Measurements from ENCODE around the gene EDA. TPM values are rescaled to one million over a fixed set of nuclear protein-coding genes. Genes with fewer than 3 reads are reported as not detected.

EDA gene
- polyA plus RNA-seq, 2 donors = 0.57 to 0.92 TPM

DNA sequence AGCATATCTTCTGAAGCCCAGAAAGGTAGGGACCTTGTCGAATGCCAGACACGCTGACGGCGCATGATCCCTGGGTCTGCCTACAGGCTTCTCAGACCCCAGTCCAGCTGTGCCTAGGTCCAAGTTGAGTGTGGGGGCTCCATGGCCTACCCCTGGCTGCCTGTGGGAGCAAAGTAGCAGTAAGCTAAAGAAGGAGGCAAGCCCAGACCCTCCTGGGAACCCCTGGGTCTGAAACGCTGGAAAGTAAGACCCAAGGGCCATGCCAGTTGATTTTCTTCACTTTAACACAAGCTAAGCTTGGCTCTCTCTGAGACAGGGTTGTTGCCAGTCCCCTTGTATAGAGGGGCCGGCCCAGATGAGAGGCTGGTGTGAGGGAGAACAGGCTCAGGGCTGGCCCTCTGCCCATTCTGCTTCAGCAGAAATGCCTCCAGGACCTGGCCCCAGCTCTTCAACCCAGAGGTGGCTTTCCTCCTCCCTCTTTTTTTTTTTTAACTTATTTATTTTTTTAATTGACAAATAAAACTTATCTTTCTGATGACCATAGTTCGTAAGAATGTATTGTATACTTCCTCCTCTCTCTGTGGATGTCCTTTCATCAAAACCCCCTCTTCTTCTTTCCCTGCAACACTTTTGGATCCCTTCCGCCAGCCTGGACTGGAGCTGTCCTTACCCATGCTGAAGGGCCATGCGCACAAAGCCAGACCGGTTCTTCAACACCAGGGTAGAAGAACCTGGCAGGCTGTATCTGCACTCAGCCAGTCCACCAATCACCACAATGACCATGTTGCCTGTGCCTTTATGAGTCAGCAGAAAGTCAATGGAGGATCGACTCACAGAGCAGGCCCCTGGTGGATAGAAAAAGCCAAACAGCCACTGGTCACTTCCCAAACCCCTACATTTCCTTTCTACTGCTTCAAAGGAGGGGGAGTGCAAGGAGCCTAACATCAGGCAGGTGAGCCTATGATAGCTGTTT, 426.8 kb downstream of the EDA start:
- no peak overlapping the region for H3K27ac ChIP-seq (ENCODE audit: low read depth in 2 of 2, low read length in 1 of 2)
- WGBS, 2 donors = 68 to 80% methylated on average over 11 of the region's 11 CpGs
- H3K36me3 ChIP-seq (ENCODE audit: control insufficient read depth in 2 of 2, insufficient read depth in 2 of 2, low read length in 1 of 2) = no peaks in the 10 kb centered on the region
- H3K27me3 ChIP-seq (ENCODE audit: control insufficient read depth in 1 of 2, insufficient read depth in 2 of 2, low read length in 2 of 2) = peaks cover 0 to 4% of the 10 kb centered on the region in 2 donors
- H3K4me3 ChIP-seq (ENCODE audit: low read depth in 1 of 2, low read length in 2 of 2) = no peak overlapping the region
- H3K9me3 ChIP-seq (ENCODE audit: control insufficient read depth in 2 of 2, insufficient read depth in 1 of 2, low read depth in 1 of 2, low read length in 1 of 2) = no peaks in the 10 kb centered on the region
- peaks cover 0 to 8% of the 10 kb centered on the region in 2 donors for H3K4me1 ChIP-seq (ENCODE audit: control insufficient read depth in 2 of 2, insufficient read depth in 2 of 2, low read length in 1 of 2)

DNA sequence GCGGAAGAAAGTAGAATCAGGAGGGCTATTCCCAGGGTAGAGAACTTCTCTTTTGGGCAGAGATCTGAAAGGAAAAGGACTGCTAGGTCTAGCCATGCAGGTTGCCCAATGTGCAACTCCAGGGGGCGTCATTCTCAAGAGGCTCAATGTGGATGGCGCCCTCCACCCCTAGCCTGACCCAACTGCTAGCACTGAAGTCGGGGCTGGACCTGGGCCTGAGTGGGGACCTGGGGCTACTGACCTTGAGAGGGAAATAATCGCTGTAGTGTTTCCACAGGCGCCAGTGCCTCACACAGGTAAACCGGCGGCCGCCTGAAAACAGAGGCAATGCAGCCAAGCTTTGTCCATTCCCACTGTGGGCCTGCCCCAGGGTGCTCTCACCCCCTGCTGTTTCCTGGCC, 427.8 kb downstream of the EDA start:
- Histone ChIP-seq H3K4me1 (ENCODE audit: control insufficient read depth in 2 of 2, insufficient read depth in 2 of 2, low read length in 1 of 2) (peaks cover 0 to 8% of the 10 kb centered on the region in 2 donors), H3K9me3 (ENCODE audit: control insufficient read depth in 2 of 2, insufficient read depth in 1 of 2, low read depth in 1 of 2, low read length in 1 of 2) (no peaks in the 10 kb centered on the region), H3K27ac (ENCODE audit: low read depth in 2 of 2, low read length in 1 of 2) (no peak overlapping the region), H3K4me3 (ENCODE audit: low read depth in 1 of 2, low read length in 2 of 2) (no peak overlapping the region), H3K27me3 (ENCODE audit: control insufficient read depth in 1 of 2, insufficient read depth in 2 of 2, low read length in 2 of 2) (peaks cover 0 to 4% of the 10 kb centered on the region in 2 donors), H3K36me3 (ENCODE audit: control insufficient read depth in 2 of 2, insufficient read depth in 2 of 2, low read length in 1 of 2) (no peaks in the 10 kb centered on the region)
- 88 to 96% methylated on average over 9 of the region's 9 CpGs for WGBS, 2 donors

DNA sequence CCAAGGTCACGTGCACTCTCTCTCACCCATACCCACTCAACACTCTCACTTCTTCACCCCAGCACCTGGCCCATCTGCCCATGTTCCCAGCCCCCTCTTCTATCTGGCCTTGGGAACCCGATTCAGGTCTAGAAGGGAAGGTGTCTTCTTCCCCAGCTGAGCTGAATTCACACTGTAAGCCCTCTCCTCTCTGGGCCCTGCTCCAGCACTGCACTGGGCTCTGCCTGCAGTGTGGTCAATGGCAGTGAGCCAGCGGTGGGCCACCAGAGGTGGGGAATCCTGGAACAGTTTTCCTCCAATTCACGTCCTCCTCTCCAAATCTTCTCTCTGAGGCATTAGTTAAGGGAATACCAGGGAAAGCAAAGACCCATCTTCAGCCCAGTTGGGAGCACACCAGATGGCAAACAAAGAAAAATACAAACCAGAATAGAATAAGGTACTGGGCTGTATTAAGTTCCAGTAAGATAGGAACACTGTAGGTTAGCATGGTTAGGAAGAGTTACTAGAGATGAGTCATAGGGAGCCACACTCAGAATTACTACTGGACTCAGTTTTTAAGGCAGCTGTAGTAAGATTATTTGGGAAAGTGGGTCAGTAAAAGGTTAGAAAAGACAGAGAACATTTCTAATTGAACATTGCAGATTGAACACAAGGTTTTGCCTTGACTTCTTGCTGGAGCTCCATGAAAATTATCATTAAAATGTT, 428.8 kb downstream of the EDA start:
- Histone ChIP-seq H3K4me1 (ENCODE audit: control insufficient read depth in 2 of 2, insufficient read depth in 2 of 2, low read length in 1 of 2) (peaks cover 0 to 8% of the 10 kb centered on the region in 2 donors), H3K27ac (ENCODE audit: low read depth in 2 of 2, low read length in 1 of 2) (no peak overlapping the region), H3K27me3 (ENCODE audit: control insufficient read depth in 1 of 2, insufficient read depth in 2 of 2, low read length in 2 of 2) (peaks cover 0 to 6% of the 10 kb centered on the region in 2 donors), H3K9me3 (ENCODE audit: control insufficient read depth in 2 of 2, insufficient read depth in 1 of 2, low read depth in 1 of 2, low read length in 1 of 2) (no peaks in the 10 kb centered on the region), H3K36me3 (ENCODE audit: control insufficient read depth in 2 of 2, insufficient read depth in 2 of 2, low read length in 1 of 2) (no peaks in the 10 kb centered on the region), H3K4me3 (ENCODE audit: low read depth in 1 of 2, low read length in 2 of 2) (no peak overlapping the region)
- WGBS, 2 donors = 65 to 86% methylated on average over 4 of the region's 4 CpGs

DNA sequence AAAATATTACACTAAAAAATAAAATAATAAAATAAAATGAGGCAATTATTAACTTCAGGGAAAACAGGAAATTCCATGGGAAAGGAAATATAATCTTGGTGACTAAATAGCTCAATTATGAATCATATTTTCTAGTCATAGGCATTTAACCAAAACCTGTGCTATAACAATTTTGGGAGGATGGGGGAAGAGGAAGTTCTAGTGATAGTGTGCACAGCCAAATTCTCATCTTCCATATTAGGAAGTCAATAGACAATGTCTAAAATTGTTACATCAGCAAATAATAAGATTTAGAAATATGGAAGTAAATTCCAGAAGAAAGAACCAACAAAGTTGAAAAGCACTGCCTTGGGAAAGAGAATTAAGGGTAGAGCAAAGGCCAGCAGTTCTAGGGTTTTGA, 431.1 kb downstream of the EDA start:
- Histone ChIP-seq H3K27me3 (ENCODE audit: control insufficient read depth in 1 of 2, insufficient read depth in 2 of 2, low read length in 2 of 2) (peaks cover 0 to 6% of the 10 kb centered on the region in 2 donors), H3K36me3 (ENCODE audit: control insufficient read depth in 2 of 2, insufficient read depth in 2 of 2, low read length in 1 of 2) (no peaks in the 10 kb centered on the region), H3K27ac (ENCODE audit: low read depth in 2 of 2, low read length in 1 of 2) (no peak overlapping the region), H3K4me1 (ENCODE audit: control insufficient read depth in 2 of 2, insufficient read depth in 2 of 2, low read length in 1 of 2) (peaks cover 0 to 3% of the 10 kb centered on the region in 2 donors), H3K4me3 (ENCODE audit: low read depth in 1 of 2, low read length in 2 of 2) (no peak overlapping the region), H3K9me3 (ENCODE audit: control insufficient read depth in 2 of 2, insufficient read depth in 1 of 2, low read depth in 1 of 2, low read length in 1 of 2) (no peaks in the 10 kb centered on the region)

DNA sequence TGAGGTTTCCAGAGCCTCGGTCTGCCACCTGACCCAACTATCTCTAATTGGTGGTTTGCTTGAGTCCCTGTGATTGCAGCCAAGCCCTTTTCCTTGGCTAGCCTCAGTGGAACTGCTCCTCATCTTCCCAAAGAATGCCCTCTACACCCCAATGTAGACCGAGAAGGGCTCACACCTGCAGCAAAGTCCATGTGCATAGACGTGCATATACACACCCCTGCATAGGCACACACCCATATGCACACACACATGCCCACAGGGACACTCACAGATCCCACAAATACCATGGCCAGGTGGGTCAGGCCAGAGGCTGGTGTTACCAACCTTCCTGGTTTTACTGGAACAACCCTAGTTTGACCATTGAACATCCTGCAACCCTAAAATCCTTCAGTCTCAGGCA, 433.5 kb downstream of the EDA start:
- Histone ChIP-seq H3K27me3 (ENCODE audit: control insufficient read depth in 1 of 2, insufficient read depth in 2 of 2, low read length in 2 of 2) (peaks cover 0 to 4% of the 10 kb centered on the region in 2 donors), H3K36me3 (ENCODE audit: control insufficient read depth in 2 of 2, insufficient read depth in 2 of 2, low read length in 1 of 2) (no peaks in the 10 kb centered on the region), H3K4me1 (ENCODE audit: control insufficient read depth in 2 of 2, insufficient read depth in 2 of 2, low read length in 1 of 2) (no peaks in the 10 kb centered on the region), H3K4me3 (ENCODE audit: low read depth in 1 of 2, low read length in 2 of 2) (no peak overlapping the region), H3K9me3 (ENCODE audit: control insufficient read depth in 2 of 2, insufficient read depth in 1 of 2, low read depth in 1 of 2, low read length in 1 of 2) (no peaks in the 10 kb centered on the region), H3K27ac (ENCODE audit: low read depth in 2 of 2, low read length in 1 of 2) (no peak overlapping the region)
- 70 to 83% methylated on average over 3 of the region's 3 CpGs for WGBS, 2 donors

DNA sequence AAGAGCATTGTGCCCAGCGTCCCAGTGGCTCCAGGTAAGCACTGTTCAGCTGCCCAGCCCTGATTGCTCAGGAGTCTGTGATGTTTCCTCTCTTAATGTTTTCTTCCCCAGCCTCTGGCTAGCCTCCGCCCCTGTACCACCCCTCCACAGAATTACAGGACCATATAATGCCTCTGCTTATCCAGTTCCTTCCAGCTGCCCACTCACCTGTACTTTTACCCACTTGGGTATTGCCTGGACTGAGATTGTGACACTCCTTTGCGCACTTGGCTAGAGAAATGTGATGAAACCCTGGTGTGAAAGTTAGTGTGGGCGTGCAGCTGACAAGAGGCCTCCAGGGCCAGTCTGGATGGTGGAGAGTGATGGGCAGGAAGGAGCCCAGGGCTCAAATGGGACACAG, 434.0 kb downstream of the EDA start, which contains the start of gene AWAT2:
Gene AWAT2, minus strand, starts transcription at position 14 of the 400 bp plus-strand sequence. Its CDS starts 6 bp downstream, at position 8.
- H3K36me3 ChIP-seq (ENCODE audit: control insufficient read depth in 2 of 2, insufficient read depth in 2 of 2, low read length in 1 of 2) = no peaks in the 10 kb centered on the region
- no peak within 1 kb of the TSS for H3K4me3 ChIP-seq (ENCODE audit: low read depth in 1 of 2, low read length in 2 of 2)
- 64 to 84% methylated on average over 4 of the region's 4 CpGs for WGBS, 2 donors
- H3K27ac ChIP-seq (ENCODE audit: low read depth in 2 of 2, low read length in 1 of 2) = no peak within 1 kb of the TSS
- H3K27me3 ChIP-seq (ENCODE audit: control insufficient read depth in 1 of 2, insufficient read depth in 2 of 2, low read length in 2 of 2) = peaks cover 0 to 2% of the 10 kb centered on the region in 2 donors
- H3K4me1 ChIP-seq (ENCODE audit: control insufficient read depth in 2 of 2, insufficient read depth in 2 of 2, low read length in 1 of 2) = no peaks in the 10 kb centered on the region
- no peaks in the 10 kb centered on the region for H3K9me3 ChIP-seq (ENCODE audit: control insufficient read depth in 2 of 2, insufficient read depth in 1 of 2, low read depth in 1 of 2, low read length in 1 of 2)

DNA sequence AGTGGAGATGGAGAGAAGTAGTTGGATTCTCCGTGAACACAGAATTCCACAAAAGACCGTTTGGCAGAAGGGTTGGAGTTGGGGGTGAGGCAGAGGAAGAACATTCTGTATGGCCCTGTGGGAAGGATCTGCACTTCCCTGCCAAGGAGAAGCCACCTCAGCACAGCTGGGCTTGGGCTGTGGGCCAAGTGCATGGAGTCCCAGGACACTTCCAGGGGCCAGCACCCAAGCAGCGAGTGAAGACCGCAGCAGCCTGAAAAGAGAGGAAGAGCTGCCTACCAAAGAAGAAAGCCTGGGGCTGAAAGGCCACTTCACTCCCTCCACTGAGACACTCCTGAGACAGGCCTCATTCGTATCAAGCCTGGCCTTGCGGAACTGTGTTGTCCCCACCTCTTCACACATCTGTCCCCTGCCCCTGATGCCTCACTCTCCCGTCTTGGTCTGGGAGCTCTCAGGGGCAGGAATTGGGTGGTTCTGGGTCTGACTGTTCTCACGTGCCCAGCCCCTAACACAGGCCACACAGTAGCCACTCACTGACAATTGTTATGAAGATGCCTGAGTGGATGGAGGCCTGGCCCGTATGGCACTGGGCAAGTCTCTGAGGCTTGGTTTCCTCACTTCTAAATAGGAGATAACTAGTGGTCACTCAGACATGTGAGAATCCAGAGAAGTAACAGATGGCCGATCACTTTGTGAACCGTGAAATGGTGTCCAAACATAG, 437.1 kb downstream of the EDA start:
- H3K27ac ChIP-seq (ENCODE audit: low read depth in 2 of 2, low read length in 1 of 2) = no peak overlapping the region
- H3K36me3 ChIP-seq (ENCODE audit: control insufficient read depth in 2 of 2, insufficient read depth in 2 of 2, low read length in 1 of 2) = no peaks in the 10 kb centered on the region
- no peaks in the 10 kb centered on the region for H3K4me1 ChIP-seq (ENCODE audit: control insufficient read depth in 2 of 2, insufficient read depth in 2 of 2, low read length in 1 of 2)
- H3K4me3 ChIP-seq (ENCODE audit: low read depth in 1 of 2, low read length in 2 of 2) = no peak overlapping the region
- no peaks in the 10 kb centered on the region for H3K9me3 ChIP-seq (ENCODE audit: control insufficient read depth in 2 of 2, insufficient read depth in 1 of 2, low read depth in 1 of 2, low read length in 1 of 2)
- H3K27me3 ChIP-seq (ENCODE audit: control insufficient read depth in 1 of 2, insufficient read depth in 2 of 2, low read length in 2 of 2) = peaks cover 0 to 2% of the 10 kb centered on the region in 2 donors
- WGBS, 2 donors = 75 to 83% methylated on average over 11 of the region's 11 CpGs

DNA sequence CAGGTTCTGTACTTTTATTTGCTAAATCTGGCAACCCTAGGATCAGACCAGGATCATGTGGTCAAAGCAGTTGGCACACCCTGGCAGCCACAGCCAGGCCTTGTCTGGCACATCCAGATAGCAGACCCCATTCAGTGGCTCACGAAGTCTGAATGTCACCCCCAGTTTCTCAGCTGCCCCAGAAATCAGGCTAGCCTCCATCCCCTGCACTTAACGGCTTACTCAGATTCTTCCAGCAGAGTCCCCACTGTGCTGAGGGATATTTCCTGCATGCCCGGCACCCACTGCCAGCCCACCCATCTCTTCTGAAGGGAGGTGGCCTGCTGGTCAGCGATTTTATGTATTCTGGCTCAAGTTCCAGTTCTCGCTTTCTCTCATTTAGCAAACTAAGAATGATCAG, 438.5 kb downstream of the EDA start:
- WGBS, 2 donors = 77 to 89% methylated on average over 5 of the region's 5 CpGs
- H3K4me1 ChIP-seq (ENCODE audit: control insufficient read depth in 2 of 2, insufficient read depth in 2 of 2, low read length in 1 of 2) = no peaks in the 10 kb centered on the region

DNA sequence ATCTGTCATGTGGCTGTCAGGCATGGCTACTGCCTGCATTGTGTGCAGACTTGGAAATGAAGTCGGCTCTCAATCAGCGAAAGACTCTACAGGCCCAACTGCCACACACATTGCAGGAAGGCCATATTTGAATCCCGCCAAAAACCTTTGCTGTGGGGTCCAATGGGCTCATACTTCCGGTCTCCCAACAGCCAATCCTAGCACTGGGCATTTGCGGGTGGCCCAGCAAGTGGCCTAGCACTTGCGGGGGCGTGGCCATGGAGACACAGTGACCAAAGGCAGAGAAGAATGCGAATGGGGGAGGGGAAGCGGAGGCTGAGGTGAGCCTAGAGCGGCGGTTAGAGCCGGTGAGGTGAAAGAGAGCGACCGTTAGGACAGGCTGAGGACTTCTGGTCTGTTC, 446.2 kb downstream of the EDA start, which contains the start of gene OTUD6A:
Gene OTUD6A, plus strand, starts transcription at position 382 of the 400 bp plus-strand sequence. CDS start 68 bp downstream, outside the sequence.
- Histone ChIP-seq H3K27me3 (ENCODE audit: control insufficient read depth in 1 of 2, insufficient read depth in 2 of 2, low read length in 2 of 2) (no peaks in the 10 kb centered on the region), H3K9me3 (ENCODE audit: control insufficient read depth in 2 of 2, insufficient read depth in 1 of 2, low read depth in 1 of 2, low read length in 1 of 2) (no peaks in the 10 kb centered on the region), H3K36me3 (ENCODE audit: control insufficient read depth in 2 of 2, insufficient read depth in 2 of 2, low read length in 1 of 2) (no peaks in the 10 kb centered on the region), H3K4me3 (ENCODE audit: low read depth in 1 of 2, low read length in 2 of 2) (no peak within 1 kb of the TSS), H3K27ac (ENCODE audit: low read depth in 2 of 2, low read length in 1 of 2) (no peak within 1 kb of the TSS), H3K4me1 (ENCODE audit: control insufficient read depth in 2 of 2, insufficient read depth in 2 of 2, low read length in 1 of 2) (no peaks in the 10 kb centered on the region)
- 93 to 95% methylated on average over 14 of the region's 14 CpGs for WGBS, 2 donors

More for the DNA sequence above, 438.5 kb downstream of the EDA start:
- Histone ChIP-seq H3K4me3 (ENCODE audit: low read depth in 1 of 2, low read length in 2 of 2) (no peak overlapping the region), H3K27ac (ENCODE audit: low read depth in 2 of 2, low read length in 1 of 2) (no peak overlapping the region), H3K36me3 (ENCODE audit: control insufficient read depth in 2 of 2, insufficient read depth in 2 of 2, low read length in 1 of 2) (no peaks in the 10 kb centered on the region), H3K9me3 (ENCODE audit: control insufficient read depth in 2 of 2, insufficient read depth in 1 of 2, low read depth in 1 of 2, low read length in 1 of 2) (no peaks in the 10 kb centered on the region), H3K27me3 (ENCODE audit: control insufficient read depth in 1 of 2, insufficient read depth in 2 of 2, low read length in 2 of 2) (no peaks in the 10 kb centered on the region)

Data from esophagus (tissue), 2 donors.